Measurements from ENCODE around the gene VPS4A. TPM values are rescaled to one million over a fixed set of nuclear protein-coding genes. Genes with fewer than 3 reads are reported as not detected.

Gene VPS4A
- polyA plus RNA-seq, 3 donors = 47.1 to 58.3 (median 56.6) TPM

GRCh38 chr16:69324585-69325253 is 13.6 kb downstream of the VPS4A start:
- DNase-seq = no peak

- no peak for DNase-seq
Measured at GRCh38 chr16:69325784-69326171, 14.6 kb downstream of the VPS4A start.

- no peak for DNase-seq
Measured at GRCh38 chr16:69326172-69326873, 15.2 kb downstream of the VPS4A start.

- no peak for DNase-seq
Measured at GRCh38 chr16:69327585-69328310, 16.6 kb downstream of the VPS4A start.

GRCh38 chr16:69328854-69329316 is 17.7 kb downstream of the VPS4A start:
- no peak for DNase-seq

GRCh38 chr16:69329369-69330285 is 18.5 kb downstream of the VPS4A start:
- no peak for DNase-seq

GRCh38 chr16:69330286-69331109 is 19.3 kb downstream of the VPS4A start, which contains the start of gene PDF:
TSS of gene PDF (minus strand) at chr16:69330588. CDS start at chr16:69330570, 18 bp downstream.
- DNase-seq = peak; percentile 92

GRCh38 chr16:69334696-69335095 is 23.5 kb downstream of the VPS4A start:
- no peak for DNase-seq

GRCh38 chr16:69338557-69339288 is 27.6 kb downstream of the VPS4A start:
- DNase-seq = no peak

GRCh38 chr16:69339289-69340094 is 28.3 kb downstream of the VPS4A start, which contains the start of the genes COG8 and NIP7:
TSS of gene COG8 (minus strand) at chr16:69339564. CDS start at chr16:69339552, 12 bp downstream.
TSS of gene NIP7 (plus strand) at chr16:69339772. CDS start at chr16:69339830, 58 bp downstream.
- peak; percentile 99 for DNase-seq

GRCh38 chr16:69340095-69340644 is 29.0 kb downstream of the VPS4A start:
- no peak for DNase-seq

GRCh38 chr16:69344171-69344570 is 33.0 kb downstream of the VPS4A start:
- DNase-seq = no peak

GRCh38 chr16:69345923-69346322 is 34.8 kb downstream of the VPS4A start:
- DNase-seq = no peak

- DNase-seq = no peak
Measured at GRCh38 chr16:69346683-69347082, 35.5 kb downstream of the VPS4A start.

- no peak for DNase-seq
Measured at GRCh38 chr16:69348222-69348621, 37.1 kb downstream of the VPS4A start.

GRCh38 chr16:69349536-69349935 is 38.4 kb downstream of the VPS4A start:
- no peak for DNase-seq

GRCh38 chr16:69350536-69351133 is 39.5 kb downstream of the VPS4A start:
- no peak for DNase-seq

Measured in renal pelvis (tissue), 4 donors.